GM10266 (cell line): Measurements from ENCODE around the gene ADPRHL1.

Experiments
- DNase-seq: peaks from one replicate; pipeline ENCODE4 v3.0.0; 2012; ENCODE audit errors: extremely low spot score
- TF ChIP-seq, protein P1 (sequence below): IDR thresholded peaks from 2 replicates; pipeline ENCODE4 v1.5.1; 2012; ENCODE audit warnings: mild to moderate bottlenecking, low read depth; ENCODE audit not compliant: control insufficient read depth, insufficient read depth; ENCODE audit errors: missing control alignments

ADPRHL1 gene

DNA sequence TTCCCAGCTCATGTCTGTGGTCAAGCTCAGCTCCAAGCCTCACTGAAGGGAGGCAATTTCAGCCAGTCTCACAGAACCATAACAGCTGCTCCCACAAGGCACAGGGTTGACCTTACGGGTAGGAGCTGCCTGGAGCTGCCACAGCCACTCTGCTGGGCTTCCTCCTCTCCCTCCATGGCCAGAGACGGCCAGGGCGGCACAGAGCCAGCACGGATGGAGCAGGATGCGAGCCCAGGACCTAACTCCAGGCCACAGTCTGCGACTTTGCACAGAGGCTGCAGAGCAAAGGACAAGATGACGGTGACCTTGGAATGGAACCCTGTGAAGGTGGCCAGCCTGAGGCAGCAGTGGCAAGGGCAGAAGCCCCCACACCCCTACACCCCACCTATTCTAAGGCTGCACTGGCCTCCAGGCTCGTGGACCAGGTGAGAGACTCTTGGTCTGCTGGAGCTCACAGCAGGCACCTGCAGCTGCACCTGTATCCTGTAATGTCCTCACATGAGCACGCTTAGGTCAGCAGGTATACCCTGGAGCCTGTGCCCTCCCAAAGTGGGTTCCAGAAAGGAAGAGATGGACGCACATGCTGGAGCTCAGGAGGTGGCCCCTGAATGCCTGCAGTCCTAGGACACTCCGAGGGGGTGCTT is 29.6 kb downstream of the ADPRHL1 start:
- DNase-seq = no peak
- TF ChIP-seq, protein P1, sequence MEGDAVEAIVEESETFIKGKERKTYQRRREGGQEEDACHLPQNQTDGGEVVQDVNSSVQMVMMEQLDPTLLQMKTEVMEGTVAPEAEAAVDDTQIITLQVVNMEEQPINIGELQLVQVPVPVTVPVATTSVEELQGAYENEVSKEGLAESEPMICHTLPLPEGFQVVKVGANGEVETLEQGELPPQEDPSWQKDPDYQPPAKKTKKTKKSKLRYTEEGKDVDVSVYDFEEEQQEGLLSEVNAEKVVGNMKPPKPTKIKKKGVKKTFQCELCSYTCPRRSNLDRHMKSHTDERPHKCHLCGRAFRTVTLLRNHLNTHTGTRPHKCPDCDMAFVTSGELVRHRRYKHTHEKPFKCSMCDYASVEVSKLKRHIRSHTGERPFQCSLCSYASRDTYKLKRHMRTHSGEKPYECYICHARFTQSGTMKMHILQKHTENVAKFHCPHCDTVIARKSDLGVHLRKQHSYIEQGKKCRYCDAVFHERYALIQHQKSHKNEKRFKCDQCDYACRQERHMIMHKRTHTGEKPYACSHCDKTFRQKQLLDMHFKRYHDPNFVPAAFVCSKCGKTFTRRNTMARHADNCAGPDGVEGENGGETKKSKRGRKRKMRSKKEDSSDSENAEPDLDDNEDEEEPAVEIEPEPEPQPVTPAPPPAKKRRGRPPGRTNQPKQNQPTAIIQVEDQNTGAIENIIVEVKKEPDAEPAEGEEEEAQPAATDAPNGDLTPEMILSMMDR = no peak

DNA sequence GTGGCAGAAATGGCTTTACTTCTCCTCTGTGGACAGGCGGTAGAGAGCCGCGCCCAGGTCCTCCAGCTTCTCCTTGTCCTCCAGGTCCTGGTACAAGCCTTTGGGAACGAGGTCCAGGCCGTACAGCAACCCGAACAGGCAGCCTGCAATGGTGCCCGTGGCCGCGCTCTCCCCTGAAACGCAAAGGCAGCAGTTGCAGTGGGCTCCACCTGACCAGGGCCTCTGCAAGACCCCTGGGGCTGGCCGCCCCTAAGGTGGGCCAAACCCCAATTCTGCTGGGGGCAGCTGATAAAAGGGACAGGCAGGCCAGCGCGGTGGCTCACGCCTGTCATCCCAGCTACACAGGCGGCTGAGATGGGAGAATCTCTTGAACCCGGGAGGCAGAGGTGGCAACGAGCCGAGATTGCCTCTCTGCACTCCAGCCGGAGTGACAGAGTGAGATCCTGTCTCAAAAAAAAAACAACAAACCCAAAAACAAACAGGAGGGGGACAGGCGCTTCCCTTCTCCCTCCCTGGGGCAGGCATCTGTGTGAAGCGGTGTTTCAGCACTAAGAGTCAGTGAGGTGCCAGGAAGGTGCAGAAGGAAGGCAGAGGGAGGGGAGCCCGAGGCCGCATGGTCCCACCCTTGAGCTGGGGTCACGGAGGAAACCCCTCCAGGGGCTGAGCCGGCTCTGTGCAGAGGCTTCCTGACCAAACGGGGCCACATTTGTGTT is 30.3 kb downstream of the ADPRHL1 start:
- no peak for DNase-seq
- TF ChIP-seq, protein P1 = no peak

DNA sequence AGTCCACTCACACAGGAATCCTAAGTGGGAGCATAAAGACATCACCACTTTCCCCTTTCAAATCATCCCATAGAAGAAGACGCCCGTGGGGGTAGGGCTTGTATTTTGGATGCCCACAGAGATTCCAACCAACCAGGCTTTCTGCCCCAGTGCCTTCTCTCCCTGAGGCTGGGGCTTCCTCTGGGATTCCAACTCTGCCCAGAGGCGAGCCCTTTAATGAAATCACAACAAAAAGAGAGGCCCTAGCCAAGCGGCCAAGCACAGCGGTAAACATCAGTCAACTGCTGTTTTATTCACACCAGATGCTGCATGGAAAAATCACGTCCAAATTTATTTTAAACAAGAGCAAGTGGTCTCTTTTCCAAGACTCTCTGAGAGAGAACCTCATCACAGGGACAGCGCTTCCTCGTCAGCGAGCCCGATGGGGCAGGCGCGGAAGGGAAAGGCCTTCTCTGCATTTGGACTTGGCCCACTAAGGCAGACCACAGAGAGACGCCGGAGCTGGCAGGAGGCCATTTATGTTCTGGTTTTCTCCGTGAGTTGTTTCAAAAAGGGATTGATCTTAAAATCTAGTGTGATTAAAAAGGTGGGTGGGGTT is 31.5 kb downstream of the ADPRHL1 start:
- TF ChIP-seq, protein P1 = no peak
- DNase-seq = no peak

DNA sequence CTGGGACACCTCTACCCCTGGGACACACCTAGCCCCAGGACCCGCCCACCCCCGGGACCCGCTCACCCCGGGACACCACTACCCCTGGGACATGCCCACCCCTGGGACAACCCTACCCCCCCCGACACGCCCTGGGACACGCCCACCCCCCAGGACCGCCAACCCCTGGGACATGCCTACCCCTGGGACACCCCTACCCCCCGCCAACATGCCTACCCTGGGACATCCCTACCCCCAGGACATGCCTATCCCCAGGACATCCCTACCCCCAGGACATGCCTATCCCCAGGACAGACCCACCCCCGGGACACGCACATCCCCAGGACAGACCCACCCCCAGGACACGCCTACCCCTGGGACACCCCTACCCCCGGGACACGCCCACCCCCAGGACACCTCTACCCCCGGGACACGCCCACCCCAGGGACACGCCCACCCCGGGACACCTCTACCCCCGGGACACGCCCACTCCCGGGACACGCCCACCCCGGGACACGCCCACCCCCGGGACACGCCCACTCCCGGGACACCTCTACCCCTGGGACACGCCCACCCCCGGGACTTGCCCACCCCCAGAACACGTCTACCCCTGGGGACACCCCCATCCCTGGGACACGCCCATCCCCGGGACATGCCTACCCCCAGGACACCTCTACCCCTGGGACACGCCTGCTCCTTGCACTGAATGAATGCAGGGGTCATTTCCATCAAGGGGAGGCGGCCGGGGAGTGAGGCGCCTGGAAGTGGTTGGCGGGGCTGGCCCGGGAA is 32.3 kb downstream of the ADPRHL1 start:
- TF ChIP-seq, protein P1 = no peak
- no peak for DNase-seq

DNA sequence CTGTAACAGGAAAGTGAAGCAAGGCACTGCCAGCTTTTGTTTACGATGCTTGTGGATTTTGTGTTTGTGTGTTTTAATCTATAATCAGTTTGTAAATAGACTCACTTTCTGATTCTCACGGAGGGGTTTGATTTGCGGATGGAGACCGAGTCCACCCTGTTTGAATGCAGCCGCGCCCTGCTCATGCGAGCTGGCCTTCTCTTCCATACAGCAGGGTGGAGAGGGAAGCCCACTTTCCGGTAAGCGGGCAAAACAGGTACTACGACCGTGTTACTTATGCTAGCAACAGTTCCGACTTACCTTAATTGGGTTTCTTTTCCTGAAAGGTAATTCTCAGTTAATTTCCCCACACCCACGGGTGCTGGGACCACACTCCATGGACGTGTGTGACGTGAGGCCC is 33.1 kb downstream of the ADPRHL1 start:
- TF ChIP-seq, protein P1 = no peak
- DNase-seq = no peak

DNA sequence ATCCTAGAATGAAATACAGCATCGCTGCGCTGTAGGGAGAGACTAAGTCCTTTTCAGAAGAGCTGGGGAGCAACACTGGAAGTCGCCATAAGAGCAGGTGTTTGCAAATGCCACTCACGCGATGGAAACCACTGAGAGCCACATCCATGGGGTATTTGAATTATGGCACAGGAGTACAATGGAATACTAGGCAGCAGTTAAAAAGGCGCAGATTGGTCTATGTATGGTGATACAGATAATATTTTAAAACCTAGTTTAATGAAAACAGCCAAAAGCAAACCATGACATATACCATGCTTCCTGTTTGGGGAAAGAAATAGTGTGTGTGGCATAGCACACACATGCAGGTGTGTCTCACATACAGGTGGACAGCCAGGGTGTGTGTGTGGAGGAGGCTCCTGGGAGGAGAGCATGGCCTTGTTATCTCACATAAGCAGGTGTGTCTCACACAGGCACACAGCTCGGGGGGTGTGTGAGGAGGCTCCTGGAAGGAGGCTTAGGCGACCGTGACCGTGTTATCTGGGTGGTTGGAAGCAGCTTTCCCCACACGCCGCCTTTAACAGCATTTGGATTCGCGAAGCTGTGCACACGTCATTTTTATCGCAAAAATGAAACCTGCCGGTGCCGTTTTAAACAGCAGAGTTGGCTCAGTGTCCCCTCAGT is 33.6 kb downstream of the ADPRHL1 start:
- TF ChIP-seq, protein P1 = no peak
- no peak for DNase-seq

DNA sequence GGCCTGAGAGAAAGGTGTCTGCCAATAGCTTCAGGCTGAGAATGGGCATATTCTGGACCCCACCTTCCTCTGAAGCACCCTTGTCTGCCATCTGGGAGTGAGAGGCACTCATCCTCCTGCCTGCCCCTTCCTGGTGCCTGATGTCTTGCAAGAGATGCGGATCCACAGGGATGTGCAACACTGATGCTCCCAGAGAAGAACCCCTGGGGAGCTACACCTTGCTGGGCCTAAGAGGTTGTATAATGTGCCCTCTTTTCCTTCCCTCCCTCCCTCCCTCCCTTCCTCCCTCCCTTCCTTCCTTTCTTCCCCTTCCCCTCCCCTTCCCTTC is 34.6 kb downstream of the ADPRHL1 start:
- no peak for DNase-seq
- TF ChIP-seq, protein P1 = no peak
